ENCODE results near the gene RNF38. TPM values are rescaled to one million over a fixed set of nuclear protein-coding genes. Genes with fewer than 3 reads are reported as not detected.

Gene RNF38
- total and polyA plus RNA-seq, 9 of the 15 experiments (the other 6 are each of a cell fraction or from before 2014, with no cell fraction given): 1.6 to 9.8 (median 4.5) TPM

DNA sequence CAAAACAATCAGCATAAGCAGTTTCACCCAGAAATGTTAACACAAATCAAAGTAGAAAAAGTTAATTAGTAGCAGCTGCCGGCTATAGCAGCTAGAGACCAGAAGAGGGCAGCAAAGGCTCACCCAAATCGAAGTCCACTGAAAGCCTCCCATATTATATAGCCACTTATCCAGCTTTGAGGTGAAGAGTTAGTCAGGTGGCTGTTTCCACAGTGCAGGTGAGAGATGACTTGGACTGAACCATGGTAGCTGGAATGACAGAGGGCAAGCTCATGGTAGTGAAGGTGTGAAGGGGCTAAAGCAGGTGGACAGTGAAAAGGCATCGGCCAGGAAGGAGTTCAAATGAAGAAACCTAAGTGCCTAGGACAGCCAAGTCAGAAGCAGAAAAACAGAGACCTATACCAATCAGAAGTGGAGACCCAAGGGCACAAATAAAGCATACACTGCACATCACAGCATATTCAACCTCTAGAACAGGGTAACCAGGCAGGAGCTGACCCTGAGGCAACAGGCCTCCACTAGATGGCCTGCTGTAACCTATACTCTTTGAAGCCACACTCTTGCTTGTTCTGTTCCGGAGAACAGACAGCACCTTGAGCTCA, 7.2 kb upstream of the RNF38 start (continued):
- TF ChIP-seq, protein P1, sequence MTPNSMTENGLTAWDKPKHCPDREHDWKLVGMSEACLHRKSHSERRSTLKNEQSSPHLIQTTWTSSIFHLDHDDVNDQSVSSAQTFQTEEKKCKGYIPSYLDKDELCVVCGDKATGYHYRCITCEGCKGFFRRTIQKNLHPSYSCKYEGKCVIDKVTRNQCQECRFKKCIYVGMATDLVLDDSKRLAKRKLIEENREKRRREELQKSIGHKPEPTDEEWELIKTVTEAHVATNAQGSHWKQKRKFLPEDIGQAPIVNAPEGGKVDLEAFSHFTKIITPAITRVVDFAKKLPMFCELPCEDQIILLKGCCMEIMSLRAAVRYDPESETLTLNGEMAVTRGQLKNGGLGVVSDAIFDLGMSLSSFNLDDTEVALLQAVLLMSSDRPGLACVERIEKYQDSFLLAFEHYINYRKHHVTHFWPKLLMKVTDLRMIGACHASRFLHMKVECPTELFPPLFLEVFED (CRISPR knock-in tag; conservative IDR thresholded peaks at IDR 0.05): no peak
- TF ChIP-seq, protein P2, sequence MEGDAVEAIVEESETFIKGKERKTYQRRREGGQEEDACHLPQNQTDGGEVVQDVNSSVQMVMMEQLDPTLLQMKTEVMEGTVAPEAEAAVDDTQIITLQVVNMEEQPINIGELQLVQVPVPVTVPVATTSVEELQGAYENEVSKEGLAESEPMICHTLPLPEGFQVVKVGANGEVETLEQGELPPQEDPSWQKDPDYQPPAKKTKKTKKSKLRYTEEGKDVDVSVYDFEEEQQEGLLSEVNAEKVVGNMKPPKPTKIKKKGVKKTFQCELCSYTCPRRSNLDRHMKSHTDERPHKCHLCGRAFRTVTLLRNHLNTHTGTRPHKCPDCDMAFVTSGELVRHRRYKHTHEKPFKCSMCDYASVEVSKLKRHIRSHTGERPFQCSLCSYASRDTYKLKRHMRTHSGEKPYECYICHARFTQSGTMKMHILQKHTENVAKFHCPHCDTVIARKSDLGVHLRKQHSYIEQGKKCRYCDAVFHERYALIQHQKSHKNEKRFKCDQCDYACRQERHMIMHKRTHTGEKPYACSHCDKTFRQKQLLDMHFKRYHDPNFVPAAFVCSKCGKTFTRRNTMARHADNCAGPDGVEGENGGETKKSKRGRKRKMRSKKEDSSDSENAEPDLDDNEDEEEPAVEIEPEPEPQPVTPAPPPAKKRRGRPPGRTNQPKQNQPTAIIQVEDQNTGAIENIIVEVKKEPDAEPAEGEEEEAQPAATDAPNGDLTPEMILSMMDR (IDR thresholded peaks at IDR 0.05 in 2 of 3, conservative IDR thresholded peaks at IDR 0.05 in 1 of 3; ENCODE audit: insufficient read depth in 2 of 3, low read depth in 1 of 3, low read length in 3 of 3): peak; percentile 71 to 87 (median 74)
- TF ChIP-seq, protein P3, sequence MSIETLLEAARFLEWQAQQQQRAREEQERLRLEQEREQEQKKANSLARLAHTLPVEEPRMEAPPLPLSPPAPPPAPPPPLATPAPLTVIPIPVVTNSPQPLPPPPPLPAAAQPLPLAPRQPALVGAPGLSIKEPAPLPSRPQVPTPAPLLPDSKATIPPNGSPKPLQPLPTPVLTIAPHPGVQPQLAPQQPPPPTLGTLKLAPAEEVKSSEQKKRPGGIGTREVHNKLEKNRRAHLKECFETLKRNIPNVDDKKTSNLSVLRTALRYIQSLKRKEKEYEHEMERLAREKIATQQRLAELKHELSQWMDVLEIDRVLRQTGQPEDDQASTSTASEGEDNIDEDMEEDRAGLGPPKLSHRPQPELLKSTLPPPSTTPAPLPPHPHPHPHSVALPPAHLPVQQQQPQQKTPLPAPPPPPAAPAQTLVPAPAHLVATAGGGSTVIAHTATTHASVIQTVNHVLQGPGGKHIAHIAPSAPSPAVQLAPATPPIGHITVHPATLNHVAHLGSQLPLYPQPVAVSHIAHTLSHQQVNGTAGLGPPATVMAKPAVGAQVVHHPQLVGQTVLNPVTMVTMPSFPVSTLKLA (conservative IDR thresholded peaks at IDR 0.05): no peak
- TF ChIP-seq DACH1 (IDR thresholded peaks at IDR 0.05; ENCODE audit: partially characterized antibody): no peak
- TF ChIP-seq PHF8 (IDR thresholded peaks at IDR 0.05; ENCODE audit: borderline replicate concordance, low read length): no peak
- TF ChIP-seq, protein P4, sequence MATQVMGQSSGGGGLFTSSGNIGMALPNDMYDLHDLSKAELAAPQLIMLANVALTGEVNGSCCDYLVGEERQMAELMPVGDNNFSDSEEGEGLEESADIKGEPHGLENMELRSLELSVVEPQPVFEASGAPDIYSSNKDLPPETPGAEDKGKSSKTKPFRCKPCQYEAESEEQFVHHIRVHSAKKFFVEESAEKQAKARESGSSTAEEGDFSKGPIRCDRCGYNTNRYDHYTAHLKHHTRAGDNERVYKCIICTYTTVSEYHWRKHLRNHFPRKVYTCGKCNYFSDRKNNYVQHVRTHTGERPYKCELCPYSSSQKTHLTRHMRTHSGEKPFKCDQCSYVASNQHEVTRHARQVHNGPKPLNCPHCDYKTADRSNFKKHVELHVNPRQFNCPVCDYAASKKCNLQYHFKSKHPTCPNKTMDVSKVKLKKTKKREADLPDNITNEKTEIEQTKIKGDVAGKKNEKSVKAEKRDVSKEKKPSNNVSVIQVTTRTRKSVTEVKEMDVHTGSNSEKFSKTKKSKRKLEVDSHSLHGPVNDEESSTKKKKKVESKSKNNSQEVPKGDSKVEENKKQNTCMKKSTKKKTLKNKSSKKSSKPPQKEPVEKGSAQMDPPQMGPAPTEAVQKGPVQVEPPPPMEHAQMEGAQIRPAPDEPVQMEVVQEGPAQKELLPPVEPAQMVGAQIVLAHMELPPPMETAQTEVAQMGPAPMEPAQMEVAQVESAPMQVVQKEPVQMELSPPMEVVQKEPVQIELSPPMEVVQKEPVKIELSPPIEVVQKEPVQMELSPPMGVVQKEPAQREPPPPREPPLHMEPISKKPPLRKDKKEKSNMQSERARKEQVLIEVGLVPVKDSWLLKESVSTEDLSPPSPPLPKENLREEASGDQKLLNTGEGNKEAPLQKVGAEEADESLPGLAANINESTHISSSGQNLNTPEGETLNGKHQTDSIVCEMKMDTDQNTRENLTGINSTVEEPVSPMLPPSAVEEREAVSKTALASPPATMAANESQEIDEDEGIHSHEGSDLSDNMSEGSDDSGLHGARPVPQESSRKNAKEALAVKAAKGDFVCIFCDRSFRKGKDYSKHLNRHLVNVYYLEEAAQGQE (IDR thresholded peaks at IDR 0.05; ENCODE audit: borderline replicate concordance): peak; percentile 66
- TF ChIP-seq, protein P4 (CRISPR knock-in tag; IDR thresholded peaks at IDR 0.05; ENCODE audit: low read depth): no peak
- peak; percentile 55 for TF ChIP-seq SMC3 (conservative IDR thresholded peaks at IDR 0.05; ENCODE audit: insufficient read depth, low read depth, low read length)
- TF ChIP-seq, protein P5, sequence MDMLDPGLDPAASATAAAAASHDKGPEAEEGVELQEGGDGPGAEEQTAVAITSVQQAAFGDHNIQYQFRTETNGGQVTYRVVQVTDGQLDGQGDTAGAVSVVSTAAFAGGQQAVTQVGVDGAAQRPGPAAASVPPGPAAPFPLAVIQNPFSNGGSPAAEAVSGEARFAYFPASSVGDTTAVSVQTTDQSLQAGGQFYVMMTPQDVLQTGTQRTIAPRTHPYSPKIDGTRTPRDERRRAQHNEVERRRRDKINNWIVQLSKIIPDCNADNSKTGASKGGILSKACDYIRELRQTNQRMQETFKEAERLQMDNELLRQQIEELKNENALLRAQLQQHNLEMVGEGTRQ (CRISPR knock-in tag; IDR thresholded peaks at IDR 0.05): no peak

Measured in K562 (cell line).